ENCODE data around the gene HUS1B.

DNA sequence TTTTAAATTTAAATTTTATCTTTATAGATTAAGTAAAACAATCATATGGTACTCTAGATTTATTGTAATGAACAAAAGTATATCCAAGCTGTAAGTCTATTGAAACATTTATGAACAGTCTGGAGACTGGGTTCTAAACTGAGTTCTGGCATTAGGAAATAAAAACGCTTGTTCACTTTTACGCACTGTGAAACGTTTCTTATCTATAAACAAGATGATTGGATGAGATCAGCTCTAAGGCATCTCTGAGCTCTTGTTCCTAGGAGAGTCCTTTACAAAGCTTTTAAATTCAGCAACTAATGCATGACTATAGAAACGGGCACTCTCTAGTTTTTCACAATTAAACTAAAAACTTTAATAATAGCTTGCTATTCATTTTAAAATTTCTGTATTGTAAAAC is 6.8 kb downstream of the HUS1B start:
- TF ChIP-seq POLR2A (IDR thresholded peaks at IDR 0.05; ENCODE audit: low read depth, low read length) (no peak), TAF1 (IDR thresholded peaks at IDR 0.05; ENCODE audit: low read depth, low read length) (no peak), POLR2AphosphoS5 (IDR thresholded peaks at IDR 0.05; ENCODE audit: low read depth, low read length) (no peak), SPI1 (IDR thresholded peaks at IDR 0.05; ENCODE audit: low read depth, low read length) (no peak), PAX5 (IDR thresholded peaks at IDR 0.05; ENCODE audit: insufficient read depth, low read length, severe bottlenecking) (no peak), POU2F2 (IDR thresholded peaks at IDR 0.05; ENCODE audit: low read depth, low read length) (no peak)

All from GM12891 (cell line).